Suprapubic skin (tissue), 4 donors: ENCODE measurements around the gene FIGN. TPM values are rescaled to one million over a fixed set of nuclear protein-coding genes. Genes with fewer than 3 reads are reported as not detected.

Source experiments
- DNase-seq, 2 donors: peaks; one replicate each; pipeline ENCODE4 v3.0.0-alpha.2; 2019; ENCODE audit warnings: low spot score in 2 of 2
- H3K27ac ChIP-seq: fragments of 200-600 bp; sonication (generic); one replicate; pipeline ENCODE4 v1.5.1; 2019
- H3K27me3 ChIP-seq: fragments of 200-600 bp; sonication (generic); one replicate; pipeline ENCODE4 v1.5.1; 2019
- H3K36me3 ChIP-seq: fragments of 200-600 bp; sonication (generic); one replicate; pipeline ENCODE4 v1.5.1; 2019
- H3K4me1 ChIP-seq: fragments of 200-600 bp; sonication (generic); one replicate; pipeline ENCODE4 v1.5.1; 2019
- H3K4me3 ChIP-seq: fragments of 200-600 bp; sonication (generic); one replicate; pipeline ENCODE4 v1.5.1; 2019; ENCODE audit warnings: mild to moderate bottlenecking
- H3K9me3 ChIP-seq: fragments of 200-600 bp; sonication (generic); one replicate; pipeline ENCODE4 v1.5.1; 2019
- CTCF ChIP-seq, 2 donors: fragments of 200-600 bp in 1 of 2; fragments of 450-650 bp in 1 of 2; sonication (generic) in 1 of 2; IDR thresholded peaks; one replicate each; pipeline ENCODE4 v1.5.1; 2016 to 2019; ENCODE audit warnings: antibody characterized with exemption in 2 of 2, mild to moderate bottlenecking in 1 of 2, moderate library complexity in 1 of 2
- EP300 ChIP-seq: sonication (generic); formaldehyde crosslinking; IDR thresholded peaks from one replicate; pipeline ENCODE4 v1.6.1; 2017; ENCODE audit warnings: antibody characterized with exemption
- POLR2A ChIP-seq, 2 donors: fragments of 450-650 bp; IDR thresholded peaks; one replicate each; pipeline ENCODE4 v1.6.1; 2017; ENCODE audit warnings: antibody characterized with exemption in 2 of 2, mild to moderate bottlenecking in 2 of 2, moderate library complexity in 2 of 2
- POLR2AphosphoS5 ChIP-seq, 3 donors: sonication (generic); formaldehyde crosslinking; IDR thresholded peaks; one replicate each; pipeline ENCODE4 v1.6.1; 2017; ENCODE audit warnings: antibody characterized with exemption in 3 of 3
- WGBS: methylation state at CpG from one replicate; pipeline ENCODE4 v1.1.5; 2018; 5-methylcytosine and 5-hydroxymethylcytosine counted together
- total RNA-seq, 4 donors: library from RNA; depleted of rRNA; stranded (reverse); fragments of >200 nt; gene quantifications; one replicate each; pipeline ENCODE4 v1.1.0, GENCODE V29; 2016

FIGN gene
- total RNA-seq, 4 donors from 2014 or later: 1.6 to 2.2 (median 1.9) TPM

DNA sequence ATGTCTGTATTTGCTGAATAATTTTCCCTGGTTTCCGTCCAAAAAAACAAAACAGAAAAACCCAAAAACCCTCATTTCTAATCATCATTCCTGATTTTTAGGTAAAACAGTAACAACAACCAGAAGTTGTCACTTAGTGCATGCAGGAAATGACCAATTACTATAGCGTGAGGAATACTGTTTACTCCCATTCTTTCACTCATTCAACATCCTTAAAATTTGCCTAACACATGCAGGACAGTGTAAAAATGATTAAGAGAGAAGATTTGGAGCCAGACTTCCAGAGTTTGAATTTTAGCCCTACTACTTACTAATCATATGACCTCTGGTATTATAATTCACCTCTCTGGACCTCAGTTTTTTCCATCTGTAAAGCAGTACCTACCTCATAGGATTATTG lies 83.1 kb downstream of the FIGN start:
- Histone ChIP-seq H3K4me1 (peaks cover 1% of the 10 kb centered on the region), H3K27ac (no peak overlapping the region), H3K27me3 (no peaks in the 10 kb centered on the region), H3K9me3 (no peaks in the 10 kb centered on the region), H3K36me3 (no peaks in the 10 kb centered on the region), H3K4me3 (no peak overlapping the region)
- 48% methylated on average over 2 of the region's 2 CpGs for WGBS
- DNase-seq: no peak
- TF ChIP-seq CTCF (IDR thresholded peaks at IDR 0.05) (no peak), POLR2A (IDR thresholded peaks at IDR 0.05) (no peak), POLR2AphosphoS5 (IDR thresholded peaks at IDR 0.05) (no peak), EP300 (no peak)

DNA sequence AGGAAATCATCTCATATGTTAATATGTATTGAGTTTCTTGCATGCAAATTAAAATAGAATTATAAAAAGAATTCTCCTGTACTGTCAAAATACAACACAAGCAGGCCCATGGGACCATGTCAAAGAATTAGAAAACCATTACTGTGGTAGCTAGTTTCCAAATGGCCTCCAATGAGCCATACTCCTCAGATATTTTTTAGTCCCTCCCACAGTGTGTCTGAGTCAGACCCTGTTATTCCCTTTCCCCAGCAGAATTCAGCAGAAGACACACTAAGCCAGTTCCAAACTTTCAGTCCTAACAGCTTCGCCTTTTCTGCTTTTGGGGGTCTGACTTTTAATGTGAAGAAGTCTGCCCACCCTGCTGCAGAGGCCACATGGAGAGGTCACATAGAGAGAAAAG lies 86.7 kb downstream of the FIGN start:
- TF ChIP-seq CTCF (IDR thresholded peaks at IDR 0.05): no peak
- Histone ChIP-seq H3K36me3 (no peaks in the 10 kb centered on the region), H3K4me1 (no peaks in the 10 kb centered on the region), H3K9me3 (no peaks in the 10 kb centered on the region), H3K4me3 (no peak overlapping the region), H3K27ac (no peak overlapping the region), H3K27me3 (no peaks in the 10 kb centered on the region)
- DNase-seq: no peak
- WGBS: 96% methylated on average over 1 of the region's 1 CpG

GRCh38 chr2:163647300-163647699 lies 88.5 kb downstream of the FIGN start:
- no peak overlapping the region for H3K27ac ChIP-seq
- TF ChIP-seq POLR2AphosphoS5 (IDR thresholded peaks at IDR 0.05): no peak

GRCh38 chr2:163646687-163647086 lies 89.1 kb downstream of the FIGN start:
- Histone ChIP-seq H3K27ac (no peak overlapping the region), H3K4me3 (no peak overlapping the region), H3K27me3 (no peaks in the 10 kb centered on the region), H3K36me3 (no peaks in the 10 kb centered on the region), H3K9me3 (no peaks in the 10 kb centered on the region), H3K4me1 (no peaks in the 10 kb centered on the region)
- 67% methylated on average over 1 of the region's 1 CpG for WGBS
- no peak for DNase-seq
- TF ChIP-seq CTCF (IDR thresholded peaks at IDR 0.05) (no peak), EP300 (no peak), POLR2A (IDR thresholded peaks at IDR 0.05) (no peak), POLR2AphosphoS5 (IDR thresholded peaks at IDR 0.05) (no peak)

More at GRCh38 chr2:163647300-163647699, 88.5 kb downstream of the FIGN start:
- Histone ChIP-seq H3K4me3 (no peak overlapping the region), H3K36me3 (no peaks in the 10 kb centered on the region), H3K9me3 (no peaks in the 10 kb centered on the region), H3K4me1 (no peaks in the 10 kb centered on the region), H3K27me3 (no peaks in the 10 kb centered on the region)
- DNase-seq: no peak

GRCh38 chr2:163644238-163644637 lies 91.6 kb downstream of the FIGN start:
- H3K27me3 ChIP-seq: no peaks in the 10 kb centered on the region
- H3K9me3 ChIP-seq: no peaks in the 10 kb centered on the region
- H3K27ac ChIP-seq: no peak overlapping the region
- DNase-seq: no peak
- 91% methylated on average over 2 of the region's 2 CpGs for WGBS
- TF ChIP-seq POLR2AphosphoS5 (IDR thresholded peaks at IDR 0.05) (no peak), CTCF (IDR thresholded peaks at IDR 0.05) (no peak), POLR2A (IDR thresholded peaks at IDR 0.05) (no peak), EP300 (no peak)
- no peaks in the 10 kb centered on the region for H3K36me3 ChIP-seq
- H3K4me3 ChIP-seq: no peak overlapping the region
- no peaks in the 10 kb centered on the region for H3K4me1 ChIP-seq

DNA sequence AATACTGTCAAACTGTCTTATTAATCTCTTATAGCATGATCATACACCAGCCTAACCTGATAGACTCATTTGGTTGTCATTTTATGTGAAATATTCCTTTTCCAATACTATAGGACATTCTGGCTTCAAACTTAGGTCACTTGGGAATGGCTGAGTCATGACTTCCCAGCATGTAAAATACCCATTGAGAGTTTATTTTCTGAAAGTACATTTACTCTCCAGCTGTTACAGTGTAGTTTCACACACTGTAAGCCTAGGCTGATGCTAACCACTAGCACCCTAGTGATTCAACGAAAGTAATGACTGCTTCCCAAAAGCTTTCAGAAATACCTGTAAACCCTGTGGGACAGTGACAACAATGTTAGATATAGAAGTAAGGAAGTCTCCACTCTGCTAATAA lies 93.8 kb downstream of the FIGN start:
- H3K27me3 ChIP-seq: no peaks in the 10 kb centered on the region
- no peak overlapping the region for H3K4me3 ChIP-seq
- no peak for DNase-seq
- no peaks in the 10 kb centered on the region for H3K9me3 ChIP-seq
- no peaks in the 10 kb centered on the region for H3K4me1 ChIP-seq
- TF ChIP-seq CTCF (IDR thresholded peaks at IDR 0.05) (no peak), POLR2A (IDR thresholded peaks at IDR 0.05) (no peak), EP300 (no peak), POLR2AphosphoS5 (IDR thresholded peaks at IDR 0.05) (no peak)
- no peaks in the 10 kb centered on the region for H3K36me3 ChIP-seq
- WGBS: 94% methylated on average over 1 of the region's 1 CpG
- H3K27ac ChIP-seq: no peak overlapping the region
